Lung (tissue), 12 donors: ENCODE data around the gene KLHL9. TPM values are rescaled to one million over a fixed set of nuclear protein-coding genes. Genes with fewer than 3 reads are reported as not detected.
A peak's percentile ranks its signal among the peaks of the same experiment; 100 is the strongest.

ENCODE experiments used
- ATAC-seq: fragments of 200-7000 bp; cut with Tn5 transposase; one replicate; pipeline ENCODE4 v1.9.1; 2020; ENCODE audit warnings: moderate number of reproducible peaks; ENCODE audit not compliant: insufficient read depth, low FRiP score
- DNase-seq, 3 donors: peaks; one replicate each; pipeline ENCODE4 v3.0.0-alpha.2; 2013 to 2017
- H3K27ac ChIP-seq, 2 donors: one replicate each; pipeline ENCODE4 v1.5.1; 2013; ENCODE audit warnings: mild to moderate bottlenecking in 2 of 2, moderate library complexity in 2 of 2, control low read depth in 1 of 2, inconsistent platforms in 1 of 2, low read depth in 1 of 2, low read length in 1 of 2
- H3K27me3 ChIP-seq, 3 donors: one replicate each; pipeline ENCODE4 v1.5.1; 2013; ENCODE audit warnings: low read length in 2 of 3; ENCODE audit not compliant: control insufficient read depth in 3 of 3, insufficient read depth in 3 of 3
- H3K36me3 ChIP-seq, 4 donors: one replicate each; pipeline ENCODE4 v1.5.1; 2013; ENCODE audit warnings: low read length in 4 of 4, mild to moderate bottlenecking in 1 of 4, moderate library complexity in 1 of 4; ENCODE audit not compliant: control insufficient read depth in 4 of 4, insufficient read depth in 4 of 4
- H3K4me1 ChIP-seq, 5 donors: one replicate each; pipeline ENCODE4 v1.5.1; 2013; ENCODE audit warnings: low read length in 5 of 5, mild to moderate bottlenecking in 2 of 5, moderate library complexity in 1 of 5; ENCODE audit not compliant: control insufficient read depth in 5 of 5, insufficient read depth in 5 of 5
- H3K4me3 ChIP-seq: one replicate; pipeline ENCODE4 v1.5.1; 2013; ENCODE audit warnings: mild to moderate bottlenecking, control low read depth, moderate library complexity
- H3K9ac ChIP-seq, 2 donors: one replicate each; pipeline ENCODE4 v1.5.1; 2013; ENCODE audit warnings: low read length in 2 of 2, control low read depth in 1 of 2; ENCODE audit not compliant: insufficient read depth in 1 of 2
- H3K9me3 ChIP-seq, 4 donors: one replicate each; pipeline ENCODE4 v1.5.1; 2013; ENCODE audit warnings: low read length in 3 of 4, mild to moderate bottlenecking in 1 of 4, moderate library complexity in 1 of 4; ENCODE audit not compliant: control insufficient read depth in 4 of 4, insufficient read depth in 3 of 4
- CTCF ChIP-seq: IDR thresholded peaks from 2 replicates; pipeline ENCODE4 v1.5.1; 2012; ENCODE audit warnings: mild to moderate bottlenecking; ENCODE audit errors: control extremely low read depth, extremely low read depth
- WGBS, 2 donors: extraction: QIAGEN DNeasy Blood & Tissue Kit; methylation state at CpG; one replicate each; pipeline ENCODE4 v1.1.7; 2013; 5-methylcytosine and 5-hydroxymethylcytosine counted together
- polyA plus RNA-seq, 2 donors: library from polyadenylated mRNA; stranded (reverse); fragments of 200-250 nt; gene quantifications; one replicate each; pipeline ENCODE4 v1.2.1, GENCODE V29; 2013
- total RNA-seq, 2 donors: library from RNA; depleted of rRNA in 1 of 2; stranded (reverse); fragments of >200 nt in 1 of 2; gene quantifications; one replicate each; pipeline ENCODE4 v1.2.1, GENCODE V29; 2014 to 2021
- donor health status: control.
- donor health status: control.
- donor health status: Bipolar disorder and iron deficiency.
- donor health status: healthy.
- donor health status: DM: yes; HTN: yes; CAD: no.

Gene KLHL9
- total and polyA plus RNA-seq, 4 donors, result 6.5 to 39.0 (median 15.7) TPM

- 42 to 73% methylated on average over 5 of the region's 5 CpGs for WGBS, 2 donors
- DNase-seq, result peak in 1 of 3 donors; percentile 3
- H3K27me3 ChIP-seq, result no peaks in the 10 kb centered on the region
- no peak for TF ChIP-seq CTCF
- H3K9me3 ChIP-seq, result peaks cover 0 to 3% (median 0%) of the 10 kb centered on the region in 4 donors
- no peak overlapping the region for H3K4me3 ChIP-seq
- no peak overlapping the region for H3K9ac ChIP-seq
- no peaks in the 10 kb centered on the region for H3K4me1 ChIP-seq
- H3K27ac ChIP-seq, result no peak overlapping the region
- no peak for ATAC-seq
- no peaks in the 10 kb centered on the region for H3K36me3 ChIP-seq
Observed at GRCh38 chr9:21286659-21287058, 48.5 kb downstream of the KLHL9 start.

GRCh38 chr9:21286099-21286498 is 49.1 kb downstream of the KLHL9 start:
- Histone ChIP-seq H3K27ac (no peak overlapping the region), H3K27me3 (no peaks in the 10 kb centered on the region), H3K9ac (no peak overlapping the region), H3K9me3 (peaks cover 0 to 3% (median 0%) of the 10 kb centered on the region in 4 donors), H3K4me3 (no peak overlapping the region), H3K4me1 (no peaks in the 10 kb centered on the region), H3K36me3 (no peaks in the 10 kb centered on the region)
- no peak for TF ChIP-seq CTCF
- ATAC-seq (no peak), DNase-seq (no peak)
- 93 to 96% methylated on average over 5 of the region's 5 CpGs for WGBS, 2 donors

GRCh38 chr9:21281275-21281674 is 53.9 kb downstream of the KLHL9 start:
- Histone ChIP-seq H3K36me3 (no peaks in the 10 kb centered on the region), H3K4me3 (no peak overlapping the region), H3K9me3 (no peaks in the 10 kb centered on the region), H3K27me3 (no peaks in the 10 kb centered on the region), H3K4me1 (no peaks in the 10 kb centered on the region), H3K9ac (no peak overlapping the region), H3K27ac (no peak overlapping the region)
- WGBS, 2 donors, result 34 to 76% methylated on average over 2 of the region's 2 CpGs
- ATAC-seq, result no peak
- no peak for TF ChIP-seq CTCF
- no peak for DNase-seq

Other genes starting within 250 kb of the KLHL9 start
- gene IFNW1, start 193.6 kb downstream of the KLHL9 start, total RNA-seq, result not detected
- gene IFNW1, start 193.6 kb downstream of the KLHL9 start, polyA plus RNA-seq, result not detected
- gene IFNA21, start 168.7 kb downstream of the KLHL9 start, total RNA-seq, result not detected
- not detected for gene IFNA21, start 168.7 kb downstream of the KLHL9 start, polyA plus RNA-seq
- not detected for gene IFNA4, start 147.8 kb downstream of the KLHL9 start, total RNA-seq
- gene IFNA4, start 147.8 kb downstream of the KLHL9 start, polyA plus RNA-seq, result not detected
- gene IFNA7, start 133.2 kb downstream of the KLHL9 start, total RNA-seq, result not detected
- not detected for gene IFNA7, start 133.2 kb downstream of the KLHL9 start, polyA plus RNA-seq
- not detected for gene IFNA10, start 128.3 kb downstream of the KLHL9 start, total RNA-seq
- not detected for gene IFNA10, start 128.3 kb downstream of the KLHL9 start, polyA plus RNA-seq
- not detected for gene IFNA16, start 118.1 kb downstream of the KLHL9 start, total RNA-seq
- gene IFNA16, start 118.1 kb downstream of the KLHL9 start, polyA plus RNA-seq, result not detected
- not detected for gene IFNA17, start 107.2 kb downstream of the KLHL9 start, total RNA-seq
- not detected for gene IFNA17, start 107.2 kb downstream of the KLHL9 start, polyA plus RNA-seq
- not detected for gene IFNA14, start 95.4 kb downstream of the KLHL9 start, total RNA-seq
- gene IFNA14, start 95.4 kb downstream of the KLHL9 start, polyA plus RNA-seq, result not detected
- under 1 TPM in 1 of 2 donors, not detected in 1; 0.28 TPM for gene IFNA5, start 30.1 kb downstream of the KLHL9 start, total RNA-seq
- gene IFNA5, start 30.1 kb downstream of the KLHL9 start, polyA plus RNA-seq, result under 1 TPM in 1 of 2 donors, not detected in 1; 0.12 TPM
- not detected for gene IFNA6, start 15.5 kb upstream of the KLHL9 start, total RNA-seq
- gene IFNA6, start 15.5 kb upstream of the KLHL9 start, polyA plus RNA-seq, result not detected
- gene IFNA13, start 32.7 kb upstream of the KLHL9 start, total RNA-seq, result not detected
- gene IFNA13, start 32.7 kb upstream of the KLHL9 start, polyA plus RNA-seq, result not detected
- gene IFNA2, start 50.0 kb upstream of the KLHL9 start, total RNA-seq, result not detected
- not detected for gene IFNA2, start 50.0 kb upstream of the KLHL9 start, polyA plus RNA-seq
- not detected for gene IFNA8, start 73.7 kb upstream of the KLHL9 start, total RNA-seq
- gene IFNA8, start 73.7 kb upstream of the KLHL9 start, polyA plus RNA-seq, result not detected
- not detected for gene IFNA1, start 105.0 kb upstream of the KLHL9 start, total RNA-seq
- under 1 TPM in 1 of 2 donors, not detected in 1; 0.22 TPM for gene IFNA1, start 105.0 kb upstream of the KLHL9 start, polyA plus RNA-seq
- gene IFNE, start 146.9 kb upstream of the KLHL9 start, total RNA-seq, result not detected
- under 1 TPM in 1 of 2 donors, not detected in 1; 0.20 TPM for gene IFNE, start 146.9 kb upstream of the KLHL9 start, polyA plus RNA-seq